SH-SY5Y (cell line): ENCODE data around the gene PCDHGB6.
"Not testable (repeated sequence)": the region's sequence is repeated elsewhere in the genome, so short reads cannot be mapped to it uniquely, and the experiment has no call there.

Experiments
- GATA2 ChIP-seq: IDR thresholded peaks from 2 replicates; pipeline ENCODE4 v1.6.1; 2011; ENCODE audit warnings: mild to moderate bottlenecking, low read depth, low read length
- GATA3 ChIP-seq: IDR thresholded peaks from 2 replicates; pipeline ENCODE4 v1.6.1; 2011; ENCODE audit warnings: low read depth, mild to moderate bottlenecking, low read length, moderate library complexity

The PCDHGB6 gene

DNA sequence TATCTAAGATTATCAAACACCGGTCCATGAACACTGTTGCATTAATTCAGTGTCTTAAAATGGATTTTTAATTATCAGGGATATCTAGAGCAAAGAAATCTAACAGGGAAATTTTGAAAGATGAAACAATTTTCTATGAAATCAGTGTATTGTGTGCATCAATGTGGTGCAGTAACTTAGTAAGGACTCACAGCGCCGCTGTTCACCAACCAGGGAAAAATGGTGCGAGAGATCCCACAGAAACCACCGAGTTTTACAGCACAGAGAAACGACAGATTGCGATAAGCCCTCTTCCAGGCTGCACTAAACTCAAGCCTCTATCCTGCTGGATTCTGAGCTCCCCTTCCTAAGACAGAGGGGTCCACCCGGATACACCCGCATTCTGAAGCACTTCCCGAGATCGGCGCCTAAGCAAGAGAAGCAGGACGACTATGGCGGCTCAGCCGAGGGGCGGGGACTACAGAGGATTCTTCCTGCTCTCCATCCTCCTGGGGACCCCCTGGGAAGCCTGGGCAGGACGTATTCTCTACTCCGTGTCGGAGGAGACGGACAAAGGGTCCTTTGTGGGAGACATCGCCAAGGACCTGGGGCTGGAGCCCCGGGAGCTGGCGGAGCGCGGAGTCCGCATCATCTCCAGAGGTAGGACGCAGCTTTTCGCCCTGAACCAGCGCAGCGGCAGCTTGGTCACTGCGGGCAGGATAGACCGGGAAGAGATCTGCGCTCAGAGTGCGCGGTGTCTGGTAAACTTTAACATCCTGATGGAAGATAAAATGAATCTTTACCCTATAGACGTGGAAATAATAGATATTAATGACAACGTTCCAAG is 25.1 kb upstream of the PCDHGB6 start, which contains the start of gene PCDHGA7:
TSS of gene PCDHGA7 (plus strand) at position 274 of the 826 bp plus-strand sequence. CDS start at position 432, 158 bp downstream.
- TF ChIP-seq GATA2, result no peak; the same call in 1 of the 2 replicates
- TF ChIP-seq GATA3, result no peak

DNA sequence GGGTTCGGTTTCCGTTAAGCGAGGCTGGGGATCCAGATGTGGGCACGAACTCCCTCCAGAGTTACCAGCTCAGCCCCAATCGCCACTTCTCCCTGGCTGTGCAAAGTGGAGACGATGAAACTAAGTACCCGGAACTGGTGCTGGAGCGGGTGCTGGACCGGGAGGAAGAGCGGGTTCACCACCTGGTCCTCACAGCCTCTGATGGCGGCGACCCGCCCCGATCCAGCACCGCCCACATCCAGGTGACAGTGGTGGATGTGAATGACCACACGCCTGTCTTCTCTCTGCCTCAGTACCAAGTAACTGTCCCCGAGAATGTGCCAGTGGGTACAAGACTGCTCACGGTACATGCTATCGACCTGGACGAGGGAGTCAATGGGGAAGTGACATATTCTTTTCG is 24.5 kb upstream of the PCDHGB6 start:
- no peak for TF ChIP-seq GATA2
- TF ChIP-seq GATA3, result no peak

DNA sequence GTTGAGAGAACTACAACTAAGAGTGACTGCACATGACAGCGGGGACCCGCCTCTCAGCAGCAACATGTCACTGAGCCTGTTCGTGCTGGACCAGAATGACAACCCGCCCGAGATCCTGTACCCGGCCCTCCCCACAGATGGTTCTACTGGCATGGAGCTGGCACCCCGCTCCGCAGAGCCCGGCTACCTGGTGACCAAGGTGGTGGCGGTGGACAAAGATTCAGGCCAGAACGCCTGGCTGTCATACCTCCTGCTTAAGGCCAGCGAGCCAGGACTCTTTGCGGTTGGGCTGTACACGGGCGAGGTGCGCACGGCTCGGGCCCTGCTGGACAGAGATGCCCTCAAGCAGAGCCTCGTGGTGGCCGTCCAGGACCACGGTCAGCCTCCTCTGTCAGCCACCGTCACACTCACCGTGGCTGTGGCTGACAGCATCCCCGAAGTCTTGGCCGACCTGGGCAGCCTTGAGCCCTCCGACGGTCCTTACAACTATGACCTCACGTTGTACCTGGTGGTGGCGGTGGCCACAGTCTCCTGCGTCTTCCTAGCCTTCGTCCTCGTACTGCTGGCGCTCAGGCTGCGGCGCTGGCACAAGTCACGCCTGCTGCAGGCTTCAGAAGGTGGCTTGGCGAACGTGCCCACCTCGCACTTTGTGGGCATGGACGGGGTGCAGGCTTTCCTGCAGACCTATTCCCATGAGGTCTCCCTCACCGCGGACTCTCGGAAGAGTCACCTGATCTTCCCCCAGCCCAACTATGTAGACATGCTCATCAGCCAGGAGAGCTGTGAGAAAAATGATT is 23.2 kb upstream of the PCDHGB6 start:
- TF ChIP-seq GATA3 (no peak), GATA2 (no peak)

DNA sequence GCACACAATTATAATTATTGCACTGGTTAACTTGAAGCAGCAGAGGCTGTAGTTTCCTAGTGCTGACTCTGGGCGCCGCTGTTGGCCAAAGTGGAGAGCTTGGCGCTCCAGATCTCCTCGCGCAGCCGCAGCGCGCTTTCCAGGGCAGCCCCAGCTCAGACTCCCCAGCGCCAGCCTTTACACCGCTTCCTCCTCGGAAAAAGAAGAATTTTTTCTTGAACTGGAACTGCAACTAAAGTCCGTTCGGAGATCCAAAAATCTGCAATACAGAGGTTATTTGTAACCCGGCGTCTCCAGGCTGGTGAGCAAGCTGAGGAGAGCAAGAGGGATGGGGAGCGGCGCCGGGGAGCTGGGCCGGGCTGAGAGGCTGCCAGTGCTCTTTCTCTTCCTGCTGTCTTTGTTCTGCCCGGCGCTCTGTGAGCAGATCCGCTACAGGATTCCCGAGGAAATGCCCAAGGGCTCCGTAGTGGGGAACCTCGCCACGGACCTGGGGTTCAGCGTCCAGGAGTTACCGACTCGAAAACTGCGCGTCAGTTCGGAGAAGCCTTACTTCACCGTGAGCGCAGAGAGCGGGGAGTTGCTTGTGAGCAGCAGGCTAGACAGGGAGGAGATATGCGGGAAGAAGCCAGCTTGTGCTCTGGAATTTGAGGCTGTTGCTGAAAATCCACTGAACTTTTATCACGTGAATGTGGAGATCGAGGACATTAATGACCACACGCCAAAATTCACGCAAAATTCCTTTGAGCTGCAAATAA is 20.1 kb upstream of the PCDHGB6 start, which contains the start of gene PCDHGB4:
TSS of gene PCDHGB4 (plus strand) at position 142 of the 755 bp plus-strand sequence. CDS start at position 329, 187 bp downstream.
- TF ChIP-seq GATA2, GATA3: not testable (repeated sequence)

DNA sequence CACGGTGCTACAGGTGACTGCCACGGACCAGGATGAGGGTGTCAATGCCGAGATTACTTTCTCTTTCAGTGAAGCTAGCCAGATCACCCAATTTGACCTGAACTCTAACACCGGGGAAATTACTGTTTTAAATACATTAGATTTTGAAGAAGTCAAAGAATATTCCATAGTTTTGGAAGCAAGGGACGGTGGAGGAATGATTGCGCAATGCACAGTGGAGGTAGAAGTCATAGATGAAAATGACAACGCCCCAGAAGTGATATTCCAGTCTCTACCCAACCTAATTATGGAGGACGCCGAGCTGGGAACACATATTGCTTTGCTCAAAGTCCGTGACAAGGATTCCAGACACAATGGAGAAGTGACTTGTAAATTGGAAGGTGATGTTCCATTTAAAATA is 19.2 kb upstream of the PCDHGB6 start:
- TF ChIP-seq GATA3 (no peak), GATA2 (no peak)

DNA sequence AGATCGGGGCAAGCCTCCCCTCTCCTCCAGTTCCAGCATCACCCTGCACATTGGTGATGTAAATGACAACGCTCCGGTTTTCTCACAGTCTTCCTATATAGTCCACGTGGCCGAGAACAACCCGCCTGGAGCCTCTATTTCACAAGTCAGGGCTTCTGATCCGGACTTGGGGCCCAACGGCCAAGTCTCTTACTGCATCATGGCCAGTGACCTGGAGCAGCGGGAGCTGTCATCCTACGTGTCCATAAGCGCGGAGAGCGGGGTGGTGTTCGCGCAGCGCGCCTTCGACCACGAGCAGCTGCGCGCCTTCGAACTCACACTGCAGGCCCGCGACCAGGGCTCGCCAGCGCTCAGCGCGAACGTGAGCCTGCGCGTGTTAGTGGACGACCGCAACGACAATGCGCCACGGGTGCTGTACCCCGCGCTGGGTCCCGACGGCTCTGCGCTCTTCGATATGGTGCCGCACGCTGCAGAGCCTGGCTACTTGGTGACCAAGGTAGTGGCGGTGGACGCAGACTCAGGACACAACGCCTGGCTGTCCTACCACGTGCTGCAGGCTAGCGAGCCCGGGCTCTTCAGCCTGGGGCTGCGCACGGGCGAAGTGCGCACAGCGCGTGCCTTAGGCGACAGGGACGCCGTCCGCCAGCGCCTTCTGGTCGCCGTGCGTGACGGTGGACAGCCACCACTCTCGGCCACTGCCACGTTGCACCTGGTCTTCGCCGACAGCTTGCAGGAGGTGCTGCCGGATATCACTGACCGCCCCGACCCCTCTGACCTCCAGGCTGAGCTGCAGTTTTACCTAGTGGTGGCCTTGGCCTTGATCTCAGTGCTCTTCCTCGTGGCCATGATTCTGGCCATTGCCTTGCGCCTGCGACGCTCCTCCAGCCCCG is 18.4 kb upstream of the PCDHGB6 start:
- TF ChIP-seq GATA3, result no peak
- no peak for TF ChIP-seq GATA2

DNA sequence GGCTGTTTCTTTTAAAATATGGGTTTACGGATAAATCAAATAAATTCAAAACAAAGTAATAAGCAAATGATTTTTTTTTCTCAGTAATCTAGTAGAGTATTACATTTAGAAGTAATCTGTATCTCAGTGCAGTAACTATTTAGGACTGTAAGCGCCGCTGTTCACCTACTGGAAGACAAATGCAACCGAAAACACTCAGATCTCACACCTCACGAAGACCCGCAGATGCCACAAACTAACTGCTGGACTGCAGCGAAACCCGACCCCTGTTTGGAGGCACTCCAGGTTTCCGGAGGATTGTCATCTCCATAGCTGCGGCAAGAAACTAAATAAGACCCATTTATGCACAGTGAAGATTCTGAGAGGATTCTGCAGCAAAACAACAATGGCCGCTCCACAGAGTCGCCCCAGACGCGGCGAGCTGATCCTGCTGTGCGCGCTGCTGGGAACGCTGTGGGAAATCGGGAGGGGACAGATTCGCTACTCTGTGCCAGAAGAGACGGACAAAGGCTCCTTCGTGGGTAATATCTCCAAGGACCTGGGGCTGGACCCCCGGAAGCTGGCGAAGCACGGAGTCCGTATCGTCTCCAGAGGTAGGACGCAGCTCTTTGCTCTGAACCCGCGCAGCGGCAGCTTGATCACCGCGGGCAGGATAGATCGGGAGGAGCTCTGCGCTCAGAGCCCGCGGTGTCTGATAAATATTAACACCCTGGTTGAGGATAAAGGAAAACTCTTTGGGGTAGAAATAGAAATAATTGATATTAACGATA is 15.2 kb upstream of the PCDHGB6 start, which contains the start of gene PCDHGA8:
TSS of gene PCDHGA8 (plus strand) at position 205 of the 770 bp plus-strand sequence. CDS start at position 386, 181 bp downstream.
- no peak for TF ChIP-seq GATA3
- no peak for TF ChIP-seq GATA2

DNA sequence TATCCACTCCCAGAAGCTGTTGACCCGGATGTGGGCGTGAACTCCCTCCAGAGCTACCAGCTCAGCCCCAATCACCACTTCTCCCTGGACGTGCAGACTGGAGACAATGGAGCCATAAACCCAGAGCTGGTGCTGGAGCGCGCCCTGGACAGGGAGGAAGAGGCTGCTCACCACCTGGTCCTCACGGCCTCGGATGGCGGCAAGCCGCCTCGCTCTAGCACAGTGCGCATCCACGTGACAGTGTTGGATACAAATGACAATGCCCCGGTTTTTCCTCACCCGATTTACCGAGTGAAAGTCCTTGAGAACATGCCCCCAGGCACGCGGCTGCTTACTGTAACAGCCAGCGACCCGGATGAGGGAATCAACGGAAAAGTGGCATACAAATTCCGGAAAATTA is 14.6 kb upstream of the PCDHGB6 start:
- TF ChIP-seq GATA2 (no peak), GATA3 (no peak)

DNA sequence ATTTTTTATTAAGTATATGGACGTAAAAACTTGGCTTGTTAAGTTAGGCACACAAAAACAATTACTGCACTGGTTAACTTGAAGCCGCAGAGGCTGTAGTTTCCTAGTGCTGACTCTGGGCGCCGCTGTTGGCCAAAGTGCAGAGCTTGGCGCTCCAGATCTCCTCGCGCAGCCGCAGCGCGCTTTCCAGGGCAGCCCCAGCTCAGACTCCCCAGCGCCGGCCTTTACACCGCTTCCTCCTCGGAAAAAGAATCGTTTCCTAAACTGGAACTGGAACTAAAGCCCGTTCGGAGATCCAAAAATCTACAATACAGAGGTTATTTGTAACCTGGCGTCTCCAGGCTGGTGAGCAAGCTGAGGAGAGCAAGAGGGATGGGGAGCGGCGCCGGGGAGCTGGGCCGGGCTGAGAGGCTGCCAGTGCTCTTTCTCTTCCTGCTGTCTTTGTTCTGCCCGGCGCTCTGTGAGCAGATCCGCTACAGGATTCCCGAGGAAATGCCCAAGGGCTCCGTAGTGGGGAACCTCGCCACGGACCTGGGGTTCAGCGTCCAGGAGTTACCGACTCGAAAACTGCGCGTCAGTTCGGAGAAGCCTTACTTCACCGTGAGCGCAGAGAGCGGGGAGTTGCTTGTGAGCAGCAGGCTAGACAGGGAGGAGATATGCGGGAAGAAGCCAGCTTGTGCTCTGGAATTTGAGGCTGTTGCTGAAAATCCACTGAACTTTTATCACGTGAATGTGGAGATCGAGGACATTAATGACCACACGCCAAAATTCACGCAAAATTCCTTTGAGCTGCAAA is 9.9 kb upstream of the PCDHGB6 start, which contains the start of gene PCDHGB5:
TSS of gene PCDHGB5 (plus strand) at position 192 of the 796 bp plus-strand sequence. CDS start at position 373, 181 bp downstream.
- not testable (repeated sequence) for TF ChIP-seq GATA3, GATA2

DNA sequence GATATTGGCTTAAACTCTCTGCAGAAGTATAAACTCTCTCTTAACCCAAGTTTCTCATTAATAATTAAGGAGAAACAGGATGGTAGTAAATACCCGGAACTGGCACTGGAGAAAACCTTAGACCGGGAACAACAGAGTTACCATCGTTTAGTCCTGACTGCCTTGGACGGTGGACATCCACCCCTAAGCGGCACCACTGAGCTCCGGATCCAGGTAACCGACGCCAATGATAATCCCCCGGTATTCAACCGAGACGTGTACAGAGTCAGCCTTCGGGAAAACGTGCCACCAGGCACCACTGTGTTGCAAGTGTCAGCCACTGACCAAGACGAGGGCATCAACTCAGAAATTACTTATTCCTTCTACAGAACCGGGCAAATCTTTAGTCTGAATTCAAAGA is 9.2 kb upstream of the PCDHGB6 start:
- TF ChIP-seq GATA2, result no peak
- no peak for TF ChIP-seq GATA3

DNA sequence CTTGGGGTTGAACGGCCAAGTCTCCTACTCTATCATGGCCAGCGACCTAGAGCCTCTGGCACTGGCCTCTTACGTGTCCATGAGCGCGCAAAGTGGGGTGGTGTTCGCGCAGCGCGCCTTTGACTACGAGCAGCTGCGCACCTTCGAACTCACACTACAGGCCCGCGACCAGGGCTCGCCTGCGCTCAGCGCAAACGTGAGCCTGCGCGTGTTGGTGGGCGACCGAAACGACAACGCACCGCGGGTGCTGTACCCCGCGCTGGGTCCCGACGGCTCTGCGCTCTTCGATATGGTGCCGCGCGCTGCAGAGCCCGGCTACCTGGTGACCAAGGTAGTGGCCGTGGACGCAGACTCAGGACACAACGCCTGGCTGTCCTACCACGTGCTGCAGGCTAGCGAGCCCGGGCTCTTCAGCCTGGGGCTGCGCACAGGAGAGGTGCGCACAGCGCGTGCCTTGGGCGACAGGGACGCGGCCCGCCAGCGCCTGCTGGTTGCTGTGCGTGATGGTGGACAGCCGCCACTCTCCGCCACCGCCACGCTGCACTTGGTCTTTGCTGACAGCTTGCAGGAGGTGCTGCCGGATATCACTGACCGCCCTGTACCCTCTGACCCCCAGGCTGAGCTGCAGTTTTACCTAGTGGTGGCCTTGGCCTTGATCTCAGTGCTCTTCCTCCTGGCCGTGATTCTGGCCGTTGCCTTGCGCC is 8.1 kb upstream of the PCDHGB6 start:
- TF ChIP-seq GATA3, result no peak
- TF ChIP-seq GATA2, result no peak
